NCI-H1092 treated with DMSO at 0.1 percent for 48 hours (cell line): ENCODE results near the gene ME3.
"Not testable (repeated sequence)": the region's sequence is repeated elsewhere in the genome, so short reads cannot be mapped to it uniquely, and the experiment has no call there.

Experiments
- DNase-seq: peaks from one replicate; lab custom pipeline; 2025; lab: John Stamatoyannopoulos, UW

Gene ME3

DNA sequence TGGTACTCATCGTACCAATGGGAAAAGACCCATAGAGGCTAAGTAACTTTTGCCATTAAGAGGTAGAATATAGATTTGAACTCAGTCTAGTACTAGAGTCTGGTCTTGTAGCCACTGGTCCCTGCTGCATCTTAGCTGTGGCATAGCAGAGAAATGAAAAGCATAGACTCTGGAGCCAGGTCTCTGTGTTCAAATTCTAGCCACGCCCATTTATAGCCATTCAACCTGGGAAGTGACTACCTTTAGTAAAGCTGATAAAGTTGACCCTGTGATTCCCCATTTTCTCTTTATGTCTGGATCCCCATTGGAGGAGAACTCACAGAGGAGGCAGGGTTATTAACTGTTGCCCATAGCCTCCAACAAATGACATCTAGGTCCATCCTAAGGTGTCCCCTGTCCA, 113.6 kb downstream of the ME3 start:
- DNase-seq: no peak

DNA sequence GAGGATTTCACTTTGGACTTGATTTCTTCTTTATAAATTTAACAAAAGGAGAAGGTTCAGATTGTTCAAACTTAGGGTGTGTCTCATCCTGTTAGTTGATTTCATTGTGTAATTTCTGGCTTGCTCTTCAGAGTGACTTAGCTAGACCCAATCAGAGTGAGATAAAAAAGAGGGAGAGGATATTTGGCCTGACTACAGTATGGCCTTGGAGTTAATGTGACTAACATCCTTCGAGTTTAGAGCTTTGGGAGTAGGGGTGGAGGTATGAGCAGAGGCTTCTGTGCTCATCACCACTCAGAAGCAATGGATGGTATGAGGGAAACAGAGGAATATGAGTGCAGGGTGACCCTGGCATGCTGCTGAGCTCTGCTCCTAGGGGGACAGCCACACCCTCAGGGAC, 114.2 kb downstream of the ME3 start:
- no peak for DNase-seq

DNA sequence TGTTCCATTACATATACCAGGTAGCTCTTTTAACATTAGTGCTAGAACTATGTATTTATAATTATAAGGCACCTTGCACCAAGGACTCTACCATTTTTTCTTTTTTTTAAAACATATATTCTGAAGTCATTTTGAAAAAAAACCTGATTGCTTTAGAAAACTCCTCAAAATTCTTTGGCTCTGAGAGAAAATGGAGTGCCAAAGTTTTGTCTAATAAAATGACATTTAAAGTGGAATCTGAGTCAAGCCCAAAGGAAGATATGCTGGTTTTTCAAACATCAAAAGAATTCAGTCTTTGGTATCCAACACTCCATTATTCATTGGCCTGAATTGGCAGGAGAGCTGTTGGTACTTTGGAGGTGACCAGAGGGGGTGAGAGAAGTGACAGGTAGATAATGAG, 116.5 kb downstream of the ME3 start:
- no peak for DNase-seq

DNA sequence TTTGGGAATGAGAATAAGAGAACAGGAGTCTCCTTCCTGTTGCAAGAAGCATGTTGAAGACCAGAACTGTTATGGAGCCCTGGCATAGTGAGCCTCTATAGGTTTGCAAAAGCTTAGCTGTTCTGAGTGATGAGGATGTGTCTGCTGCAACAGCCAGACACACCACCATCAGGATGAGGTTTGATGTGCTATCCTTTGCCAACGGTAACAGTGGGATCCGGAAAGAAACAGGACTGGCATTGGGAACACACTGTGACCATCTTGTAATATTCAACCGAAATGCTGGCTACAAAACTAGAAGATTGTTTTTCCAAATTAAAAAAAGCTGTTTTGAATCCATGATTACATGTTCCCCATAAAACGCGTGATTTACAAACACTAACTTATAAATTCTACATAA, 117.0 kb downstream of the ME3 start:
- no peak for DNase-seq

DNA sequence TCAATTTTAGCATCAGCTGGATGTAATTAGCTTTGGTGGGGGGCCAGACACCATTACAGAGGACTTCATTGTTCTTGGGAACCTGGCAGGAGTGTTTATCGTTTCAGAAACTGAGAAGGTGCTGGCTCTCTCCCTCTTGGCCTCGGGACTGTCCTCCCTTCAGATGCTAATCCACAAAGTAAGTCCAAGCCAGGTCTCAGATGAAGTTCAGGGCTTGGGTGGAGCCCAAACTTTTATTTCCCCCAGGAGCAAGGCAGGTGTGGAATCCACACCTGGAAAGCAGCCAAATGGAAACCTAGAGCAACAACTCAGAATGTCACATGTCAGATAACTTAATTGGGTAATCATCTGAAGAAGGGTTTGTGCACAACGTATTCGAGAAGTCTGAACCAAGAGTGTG, 119.2 kb downstream of the ME3 start:
- no peak for DNase-seq

DNA sequence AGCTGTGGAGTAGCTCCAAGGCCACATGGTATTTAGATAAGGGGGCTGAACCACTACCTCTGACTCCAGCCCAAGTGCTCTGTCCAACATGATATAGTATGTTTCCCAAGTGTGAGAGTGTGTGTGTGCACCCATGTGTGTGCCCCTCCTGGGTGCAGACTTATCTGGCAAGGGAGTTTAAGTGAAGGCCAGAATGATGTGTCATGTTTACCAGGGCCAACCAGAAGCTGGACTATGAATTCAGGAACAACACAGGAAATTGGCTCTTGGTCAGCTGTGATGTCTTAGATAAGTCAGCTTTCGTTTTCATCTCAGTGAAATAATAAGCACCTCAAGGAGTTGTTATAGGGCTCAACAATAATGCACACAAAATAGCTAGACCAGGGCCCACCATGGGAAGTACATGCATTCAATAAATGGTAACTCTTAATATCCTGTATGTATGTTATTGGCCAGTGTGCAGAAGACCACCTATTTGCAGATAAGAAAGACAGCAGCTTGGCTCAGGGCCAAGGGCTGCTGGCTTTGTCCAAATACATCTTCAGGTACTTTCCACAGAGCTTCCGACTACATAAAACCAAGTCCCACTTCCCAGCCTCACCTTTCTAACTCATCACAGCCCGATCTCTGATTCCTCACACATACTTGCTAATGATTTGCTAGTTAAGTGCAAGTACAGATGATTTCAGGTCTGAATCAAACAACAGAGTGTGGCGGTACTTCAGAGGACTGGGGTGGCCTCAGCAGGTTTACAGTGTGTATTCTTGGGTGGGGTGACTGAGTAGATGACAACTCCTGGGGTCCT, 120.9 kb downstream of the ME3 start:
- DNase-seq: no peak

DNA sequence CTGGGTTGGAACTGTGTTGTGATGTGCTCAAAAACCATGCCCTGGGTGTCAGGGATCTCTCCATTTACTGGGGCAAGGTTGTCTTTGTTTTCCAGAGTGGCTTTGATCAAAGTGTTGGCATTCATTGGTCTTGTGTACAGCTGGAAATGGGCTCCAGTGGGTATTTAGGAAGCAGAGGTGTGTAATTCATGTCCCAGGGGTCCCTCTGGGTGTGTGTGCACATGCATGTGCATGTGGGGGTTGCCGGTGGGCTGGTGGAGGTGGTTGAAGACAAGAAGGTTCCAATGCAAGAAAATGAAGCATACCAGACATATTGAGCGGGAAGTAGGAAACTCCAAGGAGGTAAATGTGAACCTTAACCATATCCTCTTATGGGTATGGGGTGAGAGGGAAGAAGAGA, 121.7 kb downstream of the ME3 start:
- DNase-seq: no peak

DNA sequence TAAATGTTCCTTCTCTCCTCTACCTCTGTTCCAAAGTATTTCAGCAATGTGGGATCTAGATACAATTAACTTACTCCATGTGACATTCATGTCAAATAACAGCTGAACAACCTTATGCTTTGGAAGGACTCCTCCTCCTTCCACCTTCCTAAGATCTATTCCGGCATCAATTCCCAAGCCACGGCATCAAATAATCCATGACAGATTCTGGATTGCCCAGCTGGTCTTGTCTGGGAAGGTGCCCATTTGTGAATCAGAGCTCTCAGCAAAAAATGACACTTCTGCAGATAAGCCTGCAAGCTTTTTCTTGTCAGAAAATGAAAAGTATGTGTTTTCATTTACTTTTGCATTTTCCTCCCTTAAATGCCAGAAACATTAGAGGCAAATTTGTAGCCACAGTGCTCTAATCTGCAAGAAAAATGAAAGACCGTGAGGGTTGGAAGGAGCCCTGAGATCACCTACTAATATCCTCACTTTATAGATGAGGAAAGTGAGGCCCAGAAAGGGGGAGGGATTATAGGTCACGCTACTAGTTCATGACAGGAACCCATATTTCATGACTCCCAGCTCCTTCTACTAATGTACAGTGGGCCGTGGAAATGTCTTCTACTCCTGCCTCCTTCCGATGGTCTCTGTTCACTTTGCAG, 124.0 kb downstream of the ME3 start:
- DNase-seq: no peak

DNA sequence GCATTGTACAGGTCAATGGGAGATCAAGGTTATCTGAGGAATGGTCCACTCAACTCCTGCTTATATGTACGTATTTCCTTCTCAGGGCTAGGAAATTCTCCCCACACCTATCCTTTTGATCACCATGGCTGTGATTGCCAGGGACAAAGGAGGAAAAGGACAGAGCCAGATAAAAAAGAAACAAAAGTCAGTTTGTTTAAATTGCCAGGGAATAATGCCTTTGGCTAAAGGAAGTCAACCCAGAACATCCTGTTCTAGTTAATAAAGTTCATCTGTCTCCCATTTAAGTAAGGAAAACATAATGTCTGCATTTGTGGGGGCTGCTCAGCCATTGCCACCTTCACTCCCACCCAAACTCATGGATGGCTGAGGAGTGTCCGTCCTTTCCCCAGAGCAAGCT, 124.7 kb downstream of the ME3 start:
- DNase-seq: no peak

DNA sequence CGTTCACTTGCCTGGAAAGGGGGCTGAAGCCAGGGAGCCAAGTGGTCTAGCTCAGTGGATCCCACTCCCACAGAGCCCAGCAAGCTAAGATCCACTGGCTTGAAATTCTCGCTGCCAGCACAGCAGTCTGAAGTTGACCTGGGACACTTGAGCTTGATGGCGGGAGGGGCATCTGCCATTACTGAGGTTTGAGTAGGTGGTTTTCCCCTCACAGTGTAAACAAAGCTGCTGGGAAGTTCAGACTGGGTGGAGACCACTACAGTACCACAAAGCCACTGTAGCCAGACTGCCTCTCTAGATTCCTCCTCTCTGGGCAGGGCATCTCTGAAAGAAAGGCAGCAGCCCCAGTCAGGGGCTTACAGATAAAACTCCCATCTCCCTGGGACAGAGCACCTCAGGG, 131.1 kb downstream of the ME3 start:
- not testable (repeated sequence) for DNase-seq

DNA sequence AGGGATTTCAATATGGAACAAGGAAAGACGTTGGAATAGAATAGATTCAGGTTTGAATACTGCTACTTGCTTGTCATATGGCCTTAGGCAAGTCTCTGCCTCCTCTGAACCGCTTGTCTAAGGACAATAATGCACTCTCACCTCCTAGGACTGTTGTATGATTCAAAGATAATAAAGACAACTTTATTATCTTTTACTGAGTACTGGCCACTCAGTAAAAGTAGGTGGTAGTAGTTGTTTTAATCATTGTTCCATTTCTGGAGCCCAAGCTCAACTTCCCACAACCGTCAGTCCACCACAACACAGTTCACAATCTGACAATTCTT, 134.2 kb downstream of the ME3 start:
- no peak for DNase-seq

DNA sequence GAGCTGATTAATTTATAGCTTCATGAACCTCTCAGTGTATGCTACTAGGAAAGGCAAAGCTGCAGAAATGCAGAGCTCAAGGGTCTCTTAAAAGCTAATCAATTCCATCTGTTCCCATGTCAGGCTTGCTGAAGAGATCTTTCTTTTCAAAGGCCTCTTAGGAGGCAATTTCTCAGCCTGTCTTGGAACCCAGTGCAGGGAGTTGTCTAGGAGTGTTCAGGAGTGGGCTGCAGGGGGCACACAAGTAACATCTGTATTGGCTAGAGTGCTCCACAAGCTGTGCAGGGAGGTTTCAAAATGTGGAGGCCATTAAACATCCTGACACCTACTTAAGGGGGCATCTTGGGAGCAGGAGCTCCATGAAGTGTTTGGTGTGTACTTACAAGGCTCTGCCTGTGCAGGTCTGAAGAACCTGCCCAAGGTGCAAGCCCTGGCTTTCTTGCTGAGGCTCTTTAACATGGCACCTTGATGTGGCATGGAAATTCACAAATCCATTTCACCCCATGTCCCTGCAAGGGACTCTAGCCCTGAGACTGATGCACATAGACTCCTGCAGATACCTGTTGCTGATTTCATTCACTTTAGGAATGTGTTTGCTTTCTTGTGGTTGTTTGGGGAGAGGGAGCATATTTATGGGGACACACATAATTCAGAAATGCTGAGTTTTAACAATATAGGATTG, 134.7 kb downstream of the ME3 start:
- no peak for DNase-seq

DNA sequence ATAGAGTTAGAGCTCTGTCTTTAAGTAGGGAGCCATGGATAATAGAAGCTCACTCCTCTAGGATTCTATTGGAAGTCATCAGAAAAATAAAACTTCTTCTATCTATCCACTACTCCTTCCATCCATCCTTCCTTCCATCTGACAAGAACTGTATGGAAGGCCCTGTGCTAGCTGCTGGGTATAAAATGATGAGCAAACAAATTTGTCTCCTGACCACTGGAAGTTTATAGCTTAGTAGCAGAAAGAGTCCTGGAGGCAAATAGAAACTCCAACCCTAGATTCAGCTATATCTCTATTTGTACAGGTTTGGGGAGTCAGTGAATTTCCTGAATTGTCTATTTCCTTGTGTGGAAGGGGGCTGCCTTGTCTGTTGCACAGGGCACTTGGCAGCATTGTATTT, 136.6 kb downstream of the ME3 start:
- no peak for DNase-seq

DNA sequence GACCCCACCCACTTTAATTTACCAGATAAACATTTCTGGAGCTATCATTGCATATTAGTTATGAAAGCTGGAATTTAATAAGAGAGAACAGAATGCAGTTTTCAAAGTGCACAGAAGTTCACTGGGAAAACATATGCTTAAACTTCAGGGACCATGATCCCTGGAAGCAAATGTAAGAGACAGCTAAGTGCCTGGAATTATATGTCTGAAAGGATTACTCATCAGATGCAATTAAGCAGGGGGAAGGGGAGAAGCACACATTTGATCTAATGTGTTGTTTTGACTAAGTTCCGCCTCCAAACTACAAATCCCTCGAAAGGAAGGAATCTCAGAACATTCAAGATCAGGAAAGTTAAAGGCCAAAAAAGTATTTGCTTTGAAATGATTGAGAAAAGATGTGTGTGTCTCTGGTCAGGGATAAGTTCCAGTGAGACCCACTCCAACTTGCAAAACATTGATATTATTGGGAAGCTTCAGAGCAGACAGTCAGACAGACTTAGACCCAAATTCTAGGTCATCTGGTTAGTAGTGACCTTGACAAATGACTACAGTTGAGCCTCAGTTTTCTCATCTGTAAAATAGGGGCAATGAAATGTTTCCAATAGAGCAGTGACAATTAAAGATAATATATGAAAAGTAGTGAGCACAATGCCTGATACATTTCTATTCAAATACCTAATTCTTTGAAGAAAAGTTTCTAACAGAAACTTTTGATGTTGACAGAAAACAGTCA, 147.6 kb downstream of the ME3 start:
- no peak for DNase-seq

DNA sequence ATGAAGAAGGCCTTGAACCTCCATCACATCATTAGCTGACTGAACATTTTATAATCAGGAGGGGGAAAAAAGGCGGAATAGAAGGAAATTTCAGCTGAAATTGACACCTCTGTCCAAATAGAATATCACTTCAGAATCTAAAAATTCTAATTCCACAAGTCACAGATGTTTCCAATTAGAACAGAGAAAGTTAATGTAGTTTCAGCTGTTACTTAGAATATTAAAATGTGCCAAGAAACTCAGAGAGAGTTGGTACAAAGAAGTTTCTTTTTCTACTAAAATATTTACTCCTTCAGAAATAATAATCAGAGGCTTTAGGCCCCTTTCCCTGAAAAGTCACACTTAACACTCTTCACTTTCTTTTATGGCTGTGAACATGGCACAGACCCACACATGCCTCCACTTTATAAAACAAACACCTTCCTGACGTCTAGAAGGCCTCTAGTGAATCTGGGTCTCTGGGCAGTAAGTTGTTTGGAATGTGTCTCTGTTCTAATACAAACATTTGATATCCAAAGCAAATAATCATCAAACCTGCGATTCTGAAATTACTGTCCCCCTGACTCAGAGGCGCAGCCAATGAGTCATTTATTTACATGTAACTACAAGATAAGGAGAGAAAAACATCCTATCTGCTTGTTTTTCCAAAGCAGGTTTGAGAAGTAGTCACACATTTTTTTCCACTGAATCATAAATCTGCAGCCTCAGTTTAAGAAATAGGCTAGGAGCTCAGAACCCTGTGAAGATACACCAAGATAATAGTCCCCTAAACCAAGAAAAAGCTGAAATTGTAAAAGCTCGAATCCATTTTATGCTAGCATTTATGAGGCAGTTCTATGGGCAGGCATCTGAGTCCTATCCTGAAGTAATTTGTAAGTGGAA, 148.4 kb downstream of the ME3 start:
- no peak for DNase-seq

DNA sequence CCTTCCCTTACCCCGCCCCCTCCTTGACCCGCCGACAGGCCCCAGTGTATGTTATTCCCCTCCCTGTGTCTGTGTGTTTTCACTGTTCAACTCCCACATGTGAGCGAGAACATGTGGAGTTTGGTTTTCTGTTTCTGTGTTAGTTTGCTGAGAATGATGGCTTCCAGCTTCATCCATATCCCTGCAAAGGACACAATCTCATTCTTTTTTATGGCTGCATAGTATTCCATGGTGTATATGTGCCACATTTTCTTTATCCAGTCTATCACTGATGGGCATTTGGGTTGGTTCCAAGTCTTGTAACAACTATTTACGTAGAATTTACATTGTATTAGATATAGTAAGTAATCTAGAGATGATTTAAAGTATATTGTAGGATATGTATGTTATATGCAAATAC, 149.9 kb downstream of the ME3 start:
- DNase-seq: not testable (repeated sequence)

DNA sequence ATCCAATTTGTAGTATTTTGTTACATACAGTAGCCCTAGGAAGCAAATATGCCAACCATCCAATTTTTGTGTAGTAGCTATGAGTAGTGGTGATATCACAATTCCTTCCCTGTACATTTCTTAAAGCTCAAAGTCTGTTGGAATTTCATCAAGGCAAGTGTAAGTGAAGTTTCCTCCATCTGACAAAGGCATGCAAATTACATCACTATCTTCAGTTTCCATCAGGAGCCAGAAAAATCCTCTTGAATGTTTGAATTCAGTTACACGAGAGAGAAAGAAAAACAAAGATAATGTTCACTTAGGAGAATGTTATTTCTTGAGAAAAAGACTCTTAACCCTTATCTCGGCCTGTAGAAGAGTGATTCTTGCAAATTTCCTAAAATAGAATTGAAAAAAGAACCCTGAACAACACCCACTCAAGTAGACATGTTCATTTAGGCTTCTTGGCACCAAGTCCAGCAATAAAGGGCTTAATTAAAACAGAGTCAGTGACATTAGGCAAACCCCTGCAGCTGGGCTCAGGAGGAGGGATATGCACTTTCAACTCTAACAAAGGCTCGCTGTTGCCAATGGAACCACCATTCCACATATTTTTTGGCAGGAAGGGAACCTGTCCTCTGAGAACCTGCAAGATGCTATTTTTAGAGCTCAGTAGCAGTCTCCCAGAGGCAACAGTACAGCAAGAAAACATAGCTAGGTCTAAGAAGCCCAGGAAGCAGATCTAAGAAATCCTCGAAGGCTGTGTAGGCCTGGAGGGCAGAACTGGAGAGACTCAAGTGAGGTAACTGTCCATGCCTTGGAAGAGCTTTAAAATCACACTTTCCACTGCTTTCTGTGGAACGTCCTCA, 153.1 kb downstream of the ME3 start:
- DNase-seq: peak; percentile 52

DNA sequence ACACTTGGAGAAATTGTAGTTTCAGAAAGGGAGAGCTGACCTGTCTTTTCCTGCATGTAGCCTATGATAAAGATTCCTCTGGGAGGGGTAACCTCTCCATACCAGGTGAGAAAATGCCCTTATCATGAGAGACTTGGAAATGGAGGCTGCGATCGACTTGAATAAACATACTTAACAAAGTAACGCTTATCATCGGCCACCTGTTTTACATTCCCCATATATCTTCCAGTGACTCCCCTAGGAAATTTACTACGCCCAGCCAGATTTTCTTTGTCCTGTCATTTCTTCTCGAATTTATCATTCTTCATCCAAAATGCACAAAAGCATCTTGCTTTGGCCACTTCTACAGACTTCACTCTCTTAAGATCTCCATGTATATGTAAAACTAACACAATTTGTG, 154.2 kb downstream of the ME3 start:
- no peak for DNase-seq

DNA sequence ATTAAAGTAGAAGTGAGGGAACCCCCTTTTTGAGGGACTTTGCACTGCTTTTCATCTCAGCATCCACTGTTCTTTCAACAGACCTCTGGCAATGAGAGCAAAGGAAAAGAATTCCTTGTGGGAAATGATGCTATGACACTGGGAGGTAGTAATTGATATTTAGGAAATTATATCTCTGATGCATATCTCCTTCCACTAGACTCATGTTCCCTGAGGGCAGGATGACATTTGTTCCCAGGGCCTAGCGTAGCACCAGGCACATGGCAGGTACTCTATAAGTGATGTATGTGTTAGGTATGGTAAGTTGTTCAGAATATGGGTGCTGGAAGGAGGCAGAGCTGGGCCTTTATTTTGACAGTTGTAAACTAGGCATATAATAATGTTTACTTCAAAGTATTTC, 154.9 kb downstream of the ME3 start:
- no peak for DNase-seq

DNA sequence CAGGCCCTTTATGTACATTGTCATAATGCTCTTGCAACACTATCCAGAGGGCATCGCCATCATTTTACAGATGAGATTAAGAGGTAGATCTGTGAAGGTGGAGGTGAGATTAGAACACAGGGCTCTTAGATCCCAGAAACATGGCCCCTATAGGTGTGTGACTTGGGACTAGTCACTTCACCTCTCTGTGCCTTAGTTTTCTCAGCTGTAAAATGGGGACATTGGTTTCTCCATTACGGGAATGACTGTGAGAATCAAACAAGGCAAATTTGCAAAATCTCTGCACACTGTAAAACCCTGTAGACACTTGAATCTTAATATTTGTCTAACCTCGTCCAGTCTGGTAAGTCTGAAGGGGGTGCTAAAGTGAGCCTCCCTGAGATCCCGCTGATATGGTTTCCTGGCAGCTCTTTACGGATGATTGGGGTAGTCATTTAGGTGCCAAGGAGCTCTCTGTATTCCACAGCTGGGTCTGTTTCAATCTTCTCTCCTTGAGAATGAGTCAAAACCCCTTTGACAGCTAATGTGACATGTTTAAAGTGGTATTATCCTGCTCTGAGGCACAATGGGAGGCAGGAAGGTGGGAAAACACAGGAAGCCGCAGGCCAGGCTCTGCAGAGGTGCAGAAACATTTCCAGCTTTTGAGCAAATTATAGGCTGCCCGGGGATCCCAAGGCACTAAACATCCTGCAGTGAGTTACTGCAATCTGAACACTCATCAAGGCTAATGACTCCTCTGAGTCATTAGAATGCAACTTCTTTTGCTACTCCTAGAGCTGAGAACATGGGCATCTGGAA, 156.9 kb downstream of the ME3 start:
- DNase-seq: no peak
